HCT116 (cell line): ENCODE data around the gene FASLG. TPM values are rescaled to one million over a fixed set of nuclear protein-coding genes. Genes with fewer than 3 reads are reported as not detected.

Experiments used
- ATAC-seq: fragments of 200-7000 bp; cut with Tn5 transposase; 2 replicates; pipeline ENCODE4 v1.9.1; 2020; ENCODE audit warnings: mild to moderate bottlenecking, moderate library complexity
- BruUV-seq: library from RNA; stranded (reverse); fragments of 400-500 nt; replicated peaks from 2 replicates; lab custom pipeline; 2021; lab: Mats Ljungman, UMichigan
- CTCF ChIA-PET: fragments of 300-600 bp; sonication (Branson Sonifier 250); formaldehyde crosslinking; loops from one replicate; lab custom pipeline; 2021; ENCODE audit warnings: antibody characterized with exemption; lab: Charles Lee
- POLR2A ChIA-PET: fragments of 300-600, 350-600 bp; sonication (Branson Sonifier 250); formaldehyde crosslinking; loops from one replicate; lab custom pipeline; 2021; ENCODE audit warnings: antibody characterized with exemption; lab: Charles Lee
- RAD21 ChIA-PET, 2 experiments: fragments of 300-600 bp; sonication (Branson Sonifier 250); formaldehyde crosslinking; loops; one replicate each; lab custom pipeline; 2023; ENCODE audit warnings: low total read pairs in 2 of 2; ENCODE audit not compliant: uncharacterized antibody in 2 of 2, unreplicated experiment in 2 of 2, low non-redundant PET in 1 of 2; lab: Charles Lee
- DNase-seq: peaks from one replicate; pipeline ENCODE4 v3.0.0-alpha.2; 2010; ENCODE audit warnings: low read depth, low spot score
- H2AFZ ChIP-seq: fragments of 200-600 bp; shearing (Covaris generic), sonication (generic); 2 replicates; pipeline ENCODE4 v1.6.1; 2017; ENCODE audit warnings: low read depth, mixed run types, mixed read lengths, antibody characterized with exemption, low read length; ENCODE audit not compliant: poor library complexity, severe bottlenecking
- H3K27ac ChIP-seq: 2 replicates; pipeline ENCODE4 v1.5.1; 2012; ENCODE audit warnings: low read depth, low read length
- H3K27me3 ChIP-seq: fragments of 200-600 bp; sonication (generic); 2 replicates; pipeline ENCODE4 v1.6.1; 2016; ENCODE audit warnings: mixed run types, low read length, mixed read lengths; ENCODE audit not compliant: insufficient read depth
- H3K36me3 ChIP-seq, 2 experiments: fragments of 200-500 bp in 1 of 2; fragments of 200-600 bp in 1 of 2; sonication (Bioruptor generic) in 1 of 2; sonication (generic) in 1 of 2; 2 replicates each; pipeline versions ENCODE4 v1.5.1 to v1.6.1; 2014 to 2016; ENCODE audit warnings: low read length in 2 of 2, inconsistent platforms in 1 of 2, mixed read lengths in 1 of 2, mixed run types in 1 of 2; ENCODE audit not compliant: insufficient read depth in 2 of 2, control insufficient read depth in 1 of 2
- H3K4me1 ChIP-seq, 2 experiments: fragments of 200-600 bp in 1 of 2; sonication (generic) in 1 of 2; 2 replicates each; pipeline versions ENCODE4 v1.5.1 to v1.6.1; 2012 to 2017; ENCODE audit warnings: low read length in 2 of 2, inconsistent platforms in 1 of 2, mild to moderate bottlenecking in 1 of 2, mixed read lengths in 1 of 2, mixed run types in 1 of 2, moderate library complexity in 1 of 2; ENCODE audit not compliant: insufficient read depth in 2 of 2, control insufficient read depth in 1 of 2
- H3K4me2 ChIP-seq: fragments of 200-600 bp; sonication (generic); 2 replicates; pipeline ENCODE4 v1.6.1; 2017; ENCODE audit warnings: mixed run types, low read length, mixed read lengths
- H3K4me3 ChIP-seq, 2 experiments: fragments of 200-600 bp in 1 of 2; sonication (generic) in 1 of 2; replicated peaks in 1 of 2; 2 replicates each; pipeline ENCODE4 v1.5.1; 2011 to 2016; ENCODE audit warnings: low read length in 2 of 2, control low read depth in 1 of 2, low read depth in 1 of 2, mild to moderate bottlenecking in 1 of 2, mixed read lengths in 1 of 2, mixed run types in 1 of 2
- H3K79me2 ChIP-seq: fragments of 200-600 bp; sonication (generic); 2 replicates; pipeline ENCODE4 v1.6.1; 2017; ENCODE audit warnings: mild to moderate bottlenecking, mixed run types, low read length, moderate library complexity, mixed read lengths; ENCODE audit not compliant: insufficient read depth
- H3K9ac ChIP-seq: fragments of 200-600 bp; sonication (generic); 2 replicates; pipeline ENCODE4 v1.6.1; 2016; ENCODE audit warnings: low read length, mixed read lengths
- H3K9me2 ChIP-seq: fragments of 200-600 bp; sonication (generic), shearing (Covaris generic); 2 replicates; pipeline ENCODE4 v1.6.1; 2017; ENCODE audit warnings: mixed run types, mild to moderate bottlenecking, moderate library complexity; ENCODE audit not compliant: insufficient read depth
- H3K9me3 ChIP-seq, 2 experiments: fragments of 200-500 bp in 1 of 2; fragments of 200-600 bp in 1 of 2; sonication (Bioruptor generic) in 1 of 2; sonication (generic) in 1 of 2; 2 replicates each; pipeline ENCODE4 v1.6.1; 2014 to 2017; ENCODE audit warnings: low read length in 2 of 2, mixed read lengths in 2 of 2, inconsistent platforms in 1 of 2, low read depth in 1 of 2, mild to moderate bottlenecking in 1 of 2, mixed run types in 1 of 2, moderate library complexity in 1 of 2; ENCODE audit not compliant: control insufficient read depth in 1 of 2, insufficient read depth in 1 of 2
- H4K20me1 ChIP-seq: fragments of 200-600 bp; sonication (generic), shearing (Covaris generic); 2 replicates; pipeline ENCODE4 v1.6.1; 2017; ENCODE audit warnings: mixed run types, mild to moderate bottlenecking, moderate library complexity; ENCODE audit not compliant: insufficient read depth
- CBX3 ChIP-seq: IDR thresholded peaks from 2 replicates; pipeline ENCODE4 v1.6.1; 2012; ENCODE audit warnings: low read depth
- CEBPB ChIP-seq: IDR thresholded peaks from 2 replicates; pipeline ENCODE4 v1.6.1; 2012; ENCODE audit warnings: low read depth
- ELF1 ChIP-seq: IDR thresholded peaks from 2 replicates; pipeline ENCODE4 v1.6.1; 2012; ENCODE audit warnings: low read depth, borderline replicate concordance
- EZH2 ChIP-seq: fragments of 200-600 bp; sonication (generic); IDR thresholded peaks from 2 replicates; pipeline ENCODE4 v1.6.1; 2017; ENCODE audit warnings: antibody characterized with exemption, mixed run types
- FOSL1 ChIP-seq: IDR thresholded peaks from 2 replicates; pipeline ENCODE4 v1.6.1; 2012; ENCODE audit warnings: low read depth
- POLR2A ChIP-seq: IDR thresholded peaks from 2 replicates; pipeline ENCODE4 v1.7.0; 2011; ENCODE audit warnings: borderline replicate concordance; ENCODE audit not compliant: insufficient read depth, insufficient read length; ENCODE audit errors: extremely low read depth
- RAD21 ChIP-seq: IDR thresholded peaks from 2 replicates; pipeline ENCODE4 v1.6.1; 2012; ENCODE audit warnings: low read depth, mild to moderate bottlenecking
- SIN3A ChIP-seq: IDR thresholded peaks from 2 replicates; pipeline ENCODE4 v1.6.1; 2012; ENCODE audit warnings: low read depth
- SP1 ChIP-seq: IDR thresholded peaks from 2 replicates; pipeline ENCODE4 v1.6.1; 2012; ENCODE audit warnings: low read depth
- TCF7L2 ChIP-seq: IDR thresholded peaks from 2 replicates; pipeline ENCODE4 v1.7.0; 2011; ENCODE audit warnings: borderline replicate concordance, inconsistent platforms; ENCODE audit not compliant: insufficient read depth, insufficient read length; ENCODE audit errors: extremely low read depth
- ZNF274 ChIP-seq: fragments of 200-500 bp; sonication (Bioruptor generic); IDR thresholded peaks from 2 replicates; pipeline ENCODE4 v1.6.1; 2014; ENCODE audit warnings: mild to moderate bottlenecking, low read depth, low read length, inconsistent platforms
- intact Hi-C: fragments of 100-400 bp; cut with micrococcal nuclease; formaldehyde crosslinking; loops from 2 replicates; pipeline ENCODE4 v1.10.0; 2022
- total RNA-seq: library from RNA; stranded (reverse); gene quantifications from one replicate; pipeline ENCODE4 v1.2.1, GENCODE V29; 2021; ENCODE audit not compliant: unreplicated experiment
- TF ChIP-seq, protein P1 (sequence below): IDR thresholded peaks from 2 replicates; pipeline ENCODE4 v1.6.1; 2012
- TF ChIP-seq, protein P2 (sequence below): IDR thresholded peaks from 2 replicates; pipeline ENCODE4 v1.6.1; 2011; ENCODE audit warnings: mild to moderate bottlenecking, low read length, moderate library complexity; ENCODE audit not compliant: insufficient replicate concordance; ENCODE audit errors: extremely low read depth

The FASLG gene
- total RNA-seq, 1 experiment from 2014 or later: not detected

DNA sequence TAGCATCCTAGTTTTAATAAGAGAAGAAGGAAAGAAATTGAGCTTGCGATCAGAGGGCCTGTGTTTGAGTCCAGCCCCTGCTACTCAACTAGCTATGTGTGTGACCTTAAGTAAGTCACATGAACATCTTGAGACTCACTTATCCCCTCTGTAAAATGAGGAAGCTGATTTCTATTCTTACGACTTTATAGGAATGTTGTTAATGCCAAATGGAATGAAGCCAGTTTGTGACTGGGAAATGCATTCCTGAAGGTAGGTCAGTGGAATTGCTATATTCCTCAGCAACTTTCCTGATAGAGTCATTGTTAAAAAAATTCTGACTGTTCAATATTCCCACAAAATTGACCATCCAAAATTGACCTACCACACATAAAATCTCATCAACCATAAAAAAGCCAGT, 14.9 kb downstream of the FASLG start:
- Histone ChIP-seq H3K27me3 (no peaks in the 10 kb centered on the region), H3K4me2 (no peak overlapping the region), H2AFZ (no peak overlapping the region), H3K27ac (no peak overlapping the region), H3K4me1 (no peaks in the 10 kb centered on the region), H3K36me3 (no peaks in the 10 kb centered on the region), H3K79me2 (no peaks in the 10 kb centered on the region), H3K9me2 (no peaks in the 10 kb centered on the region), H4K20me1 (no peaks in the 10 kb centered on the region), H3K9me3 (no peaks in the 10 kb centered on the region), H3K4me3 (no peak overlapping the region), H3K9ac (no peak overlapping the region)
- CTCF ChIA-PET: no interaction called here
- intact Hi-C loops: no loop called here
- BruUV-seq: no TSS peak
- POLR2A ChIA-PET: no interaction called here
- TF ChIP-seq EZH2 (no peak), CEBPB (no peak), ELF1 (no peak), RAD21 (no peak), CBX3 (no peak), FOSL1 (no peak), ZNF274 (no peak), POLR2A (no peak), TCF7L2 (no peak), SP1 (no peak), SIN3A (no peak)
- TF ChIP-seq, protein P1, sequence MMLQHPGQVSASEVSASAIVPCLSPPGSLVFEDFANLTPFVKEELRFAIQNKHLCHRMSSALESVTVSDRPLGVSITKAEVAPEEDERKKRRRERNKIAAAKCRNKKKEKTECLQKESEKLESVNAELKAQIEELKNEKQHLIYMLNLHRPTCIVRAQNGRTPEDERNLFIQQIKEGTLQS: no peak
- TF ChIP-seq, protein P2, sequence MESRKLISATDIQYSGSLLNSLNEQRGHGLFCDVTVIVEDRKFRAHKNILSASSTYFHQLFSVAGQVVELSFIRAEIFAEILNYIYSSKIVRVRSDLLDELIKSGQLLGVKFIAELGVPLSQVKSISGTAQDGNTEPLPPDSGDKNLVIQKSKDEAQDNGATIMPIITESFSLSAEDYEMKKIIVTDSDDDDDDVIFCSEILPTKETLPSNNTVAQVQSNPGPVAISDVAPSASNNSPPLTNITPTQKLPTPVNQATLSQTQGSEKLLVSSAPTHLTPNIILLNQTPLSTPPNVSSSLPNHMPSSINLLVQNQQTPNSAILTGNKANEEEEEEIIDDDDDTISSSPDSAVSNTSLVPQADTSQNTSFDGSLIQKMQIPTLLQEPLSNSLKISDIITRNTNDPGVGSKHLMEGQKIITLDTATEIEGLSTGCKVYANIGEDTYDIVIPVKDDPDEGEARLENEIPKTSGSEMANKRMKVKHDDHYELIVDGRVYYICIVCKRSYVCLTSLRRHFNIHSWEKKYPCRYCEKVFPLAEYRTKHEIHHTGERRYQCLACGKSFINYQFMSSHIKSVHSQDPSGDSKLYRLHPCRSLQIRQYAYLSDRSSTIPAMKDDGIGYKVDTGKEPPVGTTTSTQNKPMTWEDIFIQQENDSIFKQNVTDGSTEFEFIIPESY: no peak
- RAD21 ChIA-PET: no interaction called here
- ATAC-seq: no peak
- no peak for DNase-seq
